Right atrium auricular region (tissue), 2 donors: ENCODE measurements around the gene TOR1AIP2. TPM values are rescaled to one million over a fixed set of nuclear protein-coding genes. Genes with fewer than 3 reads are reported as not detected.
"Not testable (repeated sequence)": the region's sequence is repeated elsewhere in the genome, so short reads cannot be mapped to it uniquely, and the experiment has no call there.

Source experiments
- DNase-seq: peaks from one replicate; pipeline ENCODE4 v3.0.0-alpha.2; 2019; ENCODE audit warnings: low spot score
- H3K27ac ChIP-seq, 2 donors: fragments of 200-600 bp; sonication (generic); 1 replicate in 1 of 2; 2 replicates in 1 of 2; pipeline ENCODE4 v1.5.1; 2016 to 2019
- H3K27me3 ChIP-seq, 2 donors: fragments of 200-600 bp; sonication (generic); one replicate each; pipeline versions ENCODE4 v1.5.1 to v1.6.0; 2017 to 2019
- H3K36me3 ChIP-seq: fragments of 200-600 bp; sonication (generic); one replicate; pipeline ENCODE4 v1.5.1; 2016
- H3K4me1 ChIP-seq, 2 donors: fragments of 200-600 bp; sonication (generic); one replicate each; pipeline versions ENCODE4 v1.5.1 to v1.6.0; 2017 to 2019
- H3K4me3 ChIP-seq, 2 donors: fragments of 200-600 bp; sonication (generic); 1 replicate in 1 of 2; 2 replicates in 1 of 2; pipeline ENCODE4 v1.5.1; 2017 to 2019; ENCODE audit warnings: mild to moderate bottlenecking in 1 of 2, moderate library complexity in 1 of 2
- H3K9me3 ChIP-seq, 2 donors: fragments of 200-600 bp; sonication (generic); one replicate each; pipeline ENCODE4 v1.5.1; 2019
- total RNA-seq, 2 donors: library from RNA; depleted of rRNA; stranded (reverse); fragments of >200 nt; gene quantifications; one replicate each; pipeline ENCODE4 v1.1.0, GENCODE V29; 2016
- TF ChIP-seq, protein P1 (sequence below), 2 donors: fragments of 200-600 bp; sonication (generic); IDR thresholded peaks; one replicate each; pipeline ENCODE4 v1.5.1; 2019; ENCODE audit warnings: antibody characterized with exemption in 2 of 2

The TOR1AIP2 gene
- total RNA-seq, 2 donors from 2014 or later, result 44.7 to 59.7 TPM

- Histone ChIP-seq H3K4me1 (no peaks in the 10 kb centered on the region), H3K9me3 (no peaks in the 10 kb centered on the region), H3K36me3 (peaks cover 51% of the 10 kb centered on the region), H3K4me3 (no peak overlapping the region), H3K27me3 (no peaks in the 10 kb centered on the region), H3K27ac (no peak overlapping the region)
- no peak for DNase-seq
- TF ChIP-seq, protein P1, sequence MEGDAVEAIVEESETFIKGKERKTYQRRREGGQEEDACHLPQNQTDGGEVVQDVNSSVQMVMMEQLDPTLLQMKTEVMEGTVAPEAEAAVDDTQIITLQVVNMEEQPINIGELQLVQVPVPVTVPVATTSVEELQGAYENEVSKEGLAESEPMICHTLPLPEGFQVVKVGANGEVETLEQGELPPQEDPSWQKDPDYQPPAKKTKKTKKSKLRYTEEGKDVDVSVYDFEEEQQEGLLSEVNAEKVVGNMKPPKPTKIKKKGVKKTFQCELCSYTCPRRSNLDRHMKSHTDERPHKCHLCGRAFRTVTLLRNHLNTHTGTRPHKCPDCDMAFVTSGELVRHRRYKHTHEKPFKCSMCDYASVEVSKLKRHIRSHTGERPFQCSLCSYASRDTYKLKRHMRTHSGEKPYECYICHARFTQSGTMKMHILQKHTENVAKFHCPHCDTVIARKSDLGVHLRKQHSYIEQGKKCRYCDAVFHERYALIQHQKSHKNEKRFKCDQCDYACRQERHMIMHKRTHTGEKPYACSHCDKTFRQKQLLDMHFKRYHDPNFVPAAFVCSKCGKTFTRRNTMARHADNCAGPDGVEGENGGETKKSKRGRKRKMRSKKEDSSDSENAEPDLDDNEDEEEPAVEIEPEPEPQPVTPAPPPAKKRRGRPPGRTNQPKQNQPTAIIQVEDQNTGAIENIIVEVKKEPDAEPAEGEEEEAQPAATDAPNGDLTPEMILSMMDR (IDR thresholded peaks at IDR 0.05), result no peak
Measured at GRCh38 chr1:179853102-179853501, 24.5 kb downstream of the TOR1AIP2 start.

DNA sequence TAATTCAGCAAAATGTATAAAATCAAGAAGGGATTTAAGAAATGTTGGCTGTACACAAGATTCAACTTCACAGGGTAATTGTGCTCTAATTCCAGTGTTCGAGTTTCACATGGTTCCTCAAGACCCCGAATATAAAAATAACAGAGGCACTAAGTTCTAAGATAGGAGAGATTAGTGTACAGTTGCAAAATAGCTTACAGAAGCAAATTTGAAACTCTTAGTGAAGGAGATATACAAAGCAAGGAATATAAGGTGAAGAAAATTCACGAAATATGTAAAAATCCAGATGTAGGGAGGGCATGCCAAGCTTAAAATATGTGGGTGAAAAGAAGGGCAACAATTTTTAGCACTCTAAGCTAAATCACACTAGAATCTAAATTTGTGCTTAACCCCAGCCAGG is 29.4 kb downstream of the TOR1AIP2 start:
- Histone ChIP-seq H3K27ac (no peak overlapping the region), H3K36me3 (peaks cover 55% of the 10 kb centered on the region), H3K27me3 (no peaks in the 10 kb centered on the region), H3K4me1 (no peaks in the 10 kb centered on the region), H3K4me3 (no peak overlapping the region), H3K9me3 (no peaks in the 10 kb centered on the region)
- TF ChIP-seq, protein P1 (IDR thresholded peaks at IDR 0.05), result no peak
- no peak for DNase-seq

DNA sequence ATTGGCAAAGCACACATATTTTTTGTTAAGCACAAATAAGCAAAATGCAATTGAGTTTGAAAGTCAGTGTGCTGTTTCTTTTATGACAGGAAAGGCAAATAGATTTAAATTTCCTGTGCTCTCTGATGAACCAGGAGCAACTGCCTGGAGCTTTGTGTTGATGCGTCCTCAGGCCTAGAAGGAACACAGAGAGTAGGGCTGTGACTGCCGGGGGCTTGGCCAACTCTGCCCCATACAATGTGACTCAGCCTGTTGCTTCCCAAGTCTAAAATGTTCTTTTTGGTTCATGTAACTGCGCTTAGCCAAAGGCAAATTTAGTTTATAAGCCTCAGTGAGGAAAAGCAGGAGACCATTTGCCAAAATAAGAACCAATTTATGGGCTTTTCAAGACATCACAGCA is 37.5 kb downstream of the TOR1AIP2 start:
- no peak for DNase-seq
- TF ChIP-seq, protein P1 (IDR thresholded peaks at IDR 0.05), result no peak
- peaks cover 10% of the 10 kb centered on the region for H3K36me3 ChIP-seq
- H3K9me3 ChIP-seq, result no peaks in the 10 kb centered on the region
- H3K27ac ChIP-seq, result no peak overlapping the region
- no peaks in the 10 kb centered on the region for H3K27me3 ChIP-seq
- no peak overlapping the region for H3K4me3 ChIP-seq
- H3K4me1 ChIP-seq, result no peaks in the 10 kb centered on the region

DNA sequence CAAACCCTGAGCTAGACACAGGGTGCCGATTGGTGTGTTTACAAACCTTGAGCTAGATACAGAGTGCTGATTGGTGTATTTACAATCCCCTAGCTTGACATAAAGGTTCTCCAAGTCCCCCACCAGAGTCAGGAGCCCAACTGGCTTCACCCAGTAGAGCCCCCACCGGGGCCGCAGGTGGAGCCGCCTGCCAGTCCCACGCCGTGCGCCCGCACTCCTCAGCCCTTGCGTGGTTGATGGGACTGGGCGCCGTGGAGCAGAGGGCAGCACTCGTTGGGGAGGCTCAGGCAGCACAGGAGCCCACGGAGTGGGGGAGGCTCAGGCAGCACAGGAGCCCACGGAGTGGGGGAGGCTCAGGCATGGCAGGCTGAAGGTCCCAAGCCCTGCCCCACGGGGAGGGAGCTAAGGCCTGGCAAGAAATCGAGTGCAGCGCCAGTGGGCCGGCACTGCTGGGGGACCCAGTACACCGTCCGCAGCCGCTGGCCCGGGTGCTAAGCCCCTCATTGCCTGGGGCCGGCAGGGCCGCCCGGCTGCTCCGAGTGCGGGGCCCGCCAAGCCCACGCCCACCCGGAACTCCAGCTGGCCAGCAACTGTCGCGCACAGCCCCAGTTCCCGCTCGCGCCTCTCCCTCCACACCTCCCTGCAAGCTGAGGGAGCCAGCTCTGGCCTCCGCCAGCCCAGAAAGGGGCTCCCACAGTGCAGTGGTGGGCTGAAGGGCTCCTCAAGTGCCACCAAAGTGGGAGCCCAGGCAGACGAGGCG is 40.7 kb downstream of the TOR1AIP2 start:
- H3K36me3 ChIP-seq, DNase-seq, H3K9me3 ChIP-seq, H3K4me3 ChIP-seq, H3K27me3 ChIP-seq, H3K27ac ChIP-seq, H3K4me1 ChIP-seq: not testable (repeated sequence)

GRCh38 chr1:179831852-179832699 is 45.5 kb downstream of the TOR1AIP2 start:
- no peak for DNase-seq
- TF ChIP-seq, protein P1 (IDR thresholded peaks at IDR 0.05), result no peak
- Histone ChIP-seq H3K4me1 (no peaks in the 10 kb centered on the region), H3K4me3 (no peak overlapping the region), H3K9me3 (no peaks in the 10 kb centered on the region), H3K36me3 (peaks cover 9% of the 10 kb centered on the region), H3K27ac (no peak overlapping the region), H3K27me3 (no peaks in the 10 kb centered on the region)

DNA sequence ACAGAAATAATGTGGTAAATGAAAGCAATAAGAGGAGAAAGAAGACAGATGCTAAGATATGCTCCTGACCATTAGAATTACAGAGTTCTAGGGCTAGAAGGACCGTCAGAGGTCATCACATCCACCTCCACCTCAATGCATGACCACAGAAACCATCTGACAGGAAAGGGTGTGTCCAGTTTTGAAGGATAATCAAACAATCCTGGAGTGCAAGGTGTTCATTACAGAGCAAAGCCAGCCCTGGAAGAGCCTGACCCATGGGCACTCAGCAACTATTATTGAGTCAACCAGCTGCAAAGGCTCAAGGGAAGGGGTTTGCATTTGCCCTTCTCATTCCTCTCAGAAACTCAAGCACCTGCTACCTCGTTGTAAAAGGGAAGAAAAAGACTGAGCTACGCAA is 46.4 kb downstream of the TOR1AIP2 start:
- no peak for DNase-seq
- no peaks in the 10 kb centered on the region for H3K4me1 ChIP-seq
- TF ChIP-seq, protein P1 (IDR thresholded peaks at IDR 0.05), result no peak
- no peak overlapping the region for H3K4me3 ChIP-seq
- peaks cover 7% of the 10 kb centered on the region for H3K36me3 ChIP-seq
- H3K9me3 ChIP-seq, result no peaks in the 10 kb centered on the region
- H3K27me3 ChIP-seq, result no peaks in the 10 kb centered on the region
- H3K27ac ChIP-seq, result no peak overlapping the region
